ENCODE results near the gene TMEM217.
"Not testable (repeated sequence)": the region's sequence is repeated elsewhere in the genome, so short reads cannot be mapped to it uniquely, and the experiment has no call there.

TMEM217 gene

GRCh38 chr6:37209461-37210205, 48.3 kb downstream of the TMEM217 start:
- no peak for DNase-seq

- no peak for DNase-seq
Observed at GRCh38 chr6:37208793-37209192, 49.2 kb downstream of the TMEM217 start.

GRCh38 chr6:37207903-37208456, 50.0 kb downstream of the TMEM217 start:
- DNase-seq: peak; percentile 90

DNA sequence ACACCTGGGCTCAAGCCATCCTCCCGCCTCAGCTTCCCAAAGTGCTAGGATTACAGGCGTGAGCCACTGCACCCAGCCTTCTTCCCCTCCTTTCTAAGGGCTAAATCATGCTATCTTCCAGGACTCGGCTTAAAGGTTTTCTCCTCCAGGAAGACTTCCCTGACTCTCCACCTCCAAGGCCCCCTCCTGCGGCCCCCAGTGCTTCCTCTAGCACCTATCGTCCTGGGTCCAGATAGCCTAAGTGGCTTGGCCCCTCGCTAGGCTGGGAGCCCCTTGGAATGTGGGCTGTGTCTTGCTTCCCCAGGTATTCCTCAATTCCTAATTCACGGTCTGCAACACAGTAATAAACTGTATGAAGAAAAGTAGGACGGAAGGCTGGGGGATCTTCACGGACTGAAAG, 51.3 kb downstream of the TMEM217 start:
- DNase-seq: no peak

DNA sequence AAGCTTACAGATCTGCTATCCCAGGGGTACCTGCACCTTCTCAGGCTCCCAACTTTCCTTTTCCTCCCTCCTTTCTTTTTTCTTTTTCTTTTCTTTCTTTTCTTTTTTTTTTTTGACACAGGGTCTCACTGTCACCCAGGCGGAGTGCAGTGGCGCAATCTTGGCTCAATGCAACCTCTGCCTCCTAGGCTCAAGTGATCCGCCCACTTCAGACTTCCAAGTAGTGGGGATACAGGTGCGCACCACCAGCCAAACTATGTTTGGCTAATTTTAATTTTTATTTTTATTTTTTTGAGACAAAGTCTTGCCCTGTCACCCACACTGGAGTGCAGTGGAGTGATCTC, 52.0 kb downstream of the TMEM217 start:
- DNase-seq: no peak

DNA sequence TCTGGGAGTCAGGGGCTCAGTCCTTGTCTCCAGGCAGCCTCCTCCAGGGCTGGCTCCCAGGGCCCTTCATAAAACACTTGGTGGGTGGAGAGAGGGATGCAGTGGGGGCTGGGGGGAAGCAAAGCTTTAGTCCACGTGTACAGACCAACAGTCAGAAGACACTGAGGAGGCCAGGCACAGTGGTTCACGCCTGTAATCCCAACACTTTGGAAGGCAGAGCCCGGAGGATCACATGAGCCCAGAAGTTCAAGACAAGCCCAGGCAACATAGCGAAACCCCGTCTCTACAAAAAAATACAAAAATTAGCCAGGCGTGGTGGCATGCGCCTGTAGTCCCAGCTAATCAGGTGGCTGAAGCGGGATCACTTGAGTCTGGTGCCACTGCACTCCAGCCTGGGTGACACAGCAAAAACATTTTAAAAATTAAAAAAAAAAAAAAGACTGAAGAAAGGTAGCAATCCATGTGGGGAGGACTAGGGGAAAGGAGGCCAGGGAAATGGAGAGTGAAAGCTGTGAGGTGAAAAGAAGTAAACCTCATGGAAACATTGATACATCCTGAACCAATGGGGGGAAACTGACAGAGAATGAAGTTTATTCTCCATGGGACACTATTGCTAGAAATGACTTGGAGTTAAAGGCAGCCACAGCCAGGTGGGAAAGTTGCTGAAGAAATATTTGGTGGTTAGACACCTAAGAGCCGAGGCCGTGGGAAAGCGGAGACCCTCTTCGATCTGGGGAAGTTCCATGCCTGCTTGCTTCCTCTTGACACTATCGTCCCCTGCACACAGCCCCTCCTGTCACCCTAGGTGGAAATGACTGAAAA, 52.6 kb downstream of the TMEM217 start:
- DNase-seq: no peak

- DNase-seq: no peak
Observed at GRCh38 chr6:37204014-37204751, 53.8 kb downstream of the TMEM217 start.

DNA sequence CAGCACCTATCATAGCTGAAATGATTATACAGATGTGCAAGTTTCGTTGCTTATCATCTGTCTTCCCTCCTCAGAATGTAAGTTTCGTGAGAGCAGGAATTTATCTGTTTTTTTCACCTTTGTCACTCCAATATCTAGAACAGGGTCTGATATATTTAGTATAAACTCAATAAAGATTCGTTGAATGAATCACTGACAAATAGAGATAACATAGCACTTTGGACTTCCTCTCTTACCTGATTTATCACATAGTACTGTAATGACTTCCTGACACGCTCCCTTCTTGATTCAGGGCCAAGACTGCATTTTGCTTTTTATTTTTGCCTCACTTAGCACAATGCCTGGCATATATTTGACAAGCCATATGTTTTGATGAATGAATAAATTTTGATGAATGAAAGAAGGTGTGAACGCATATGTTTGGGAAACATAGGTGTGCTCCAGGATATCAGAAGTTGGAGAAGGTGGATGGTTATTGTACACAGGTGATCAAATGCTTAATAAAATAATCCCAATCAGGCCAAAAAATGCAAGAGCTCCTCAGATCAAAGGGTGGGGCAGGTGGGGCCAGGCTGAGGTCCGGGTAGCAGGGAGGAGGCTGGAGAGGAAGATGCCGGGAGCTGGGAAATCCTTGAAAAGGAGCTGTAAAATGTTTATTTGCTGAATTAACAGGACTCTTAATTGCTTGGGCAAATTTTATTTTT, 55.0 kb downstream of the TMEM217 start:
- no peak for DNase-seq

DNA sequence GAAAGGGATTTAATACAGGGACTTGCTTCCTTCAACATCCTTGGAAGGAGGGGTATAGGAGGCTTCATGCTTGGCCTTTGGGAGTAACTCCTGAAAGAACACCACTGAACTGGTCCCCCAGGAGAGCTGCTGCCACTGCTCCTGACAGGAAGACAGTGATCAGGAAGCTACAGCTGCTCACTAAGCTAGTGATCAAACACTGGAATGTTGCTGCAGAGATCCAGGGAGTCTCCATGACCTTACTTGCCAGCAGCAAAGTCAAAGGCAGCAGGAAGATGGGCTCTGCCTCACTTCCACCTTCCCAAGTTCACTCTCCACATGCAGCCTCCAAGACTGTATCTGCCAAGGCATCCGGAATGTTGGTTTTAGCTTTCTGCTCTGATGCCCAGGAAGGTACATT, 56.2 kb downstream of the TMEM217 start:
- DNase-seq: no peak

- DNase-seq: no peak
Observed at GRCh38 chr6:37200085-37200484, 57.9 kb downstream of the TMEM217 start.

DNA sequence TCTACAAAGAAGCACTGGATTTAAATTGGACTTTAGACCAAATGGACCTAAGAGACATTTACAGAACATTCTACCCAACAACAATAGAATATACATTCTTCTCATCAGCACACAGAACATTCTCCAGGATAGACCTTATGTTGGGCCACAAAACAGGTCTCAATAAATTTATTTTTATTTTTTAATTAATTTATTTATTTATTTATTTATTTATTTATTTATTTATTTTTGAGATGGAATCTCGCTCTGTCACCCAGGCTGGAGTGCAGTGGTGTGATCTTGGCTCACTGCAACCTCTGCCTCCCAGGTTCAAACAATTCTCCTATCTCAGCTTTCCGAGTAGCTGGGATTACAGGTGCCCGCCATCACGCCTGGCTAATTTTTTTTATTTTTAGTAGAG, 61.5 kb downstream of the TMEM217 start:
- not testable (repeated sequence) for DNase-seq

DNA sequence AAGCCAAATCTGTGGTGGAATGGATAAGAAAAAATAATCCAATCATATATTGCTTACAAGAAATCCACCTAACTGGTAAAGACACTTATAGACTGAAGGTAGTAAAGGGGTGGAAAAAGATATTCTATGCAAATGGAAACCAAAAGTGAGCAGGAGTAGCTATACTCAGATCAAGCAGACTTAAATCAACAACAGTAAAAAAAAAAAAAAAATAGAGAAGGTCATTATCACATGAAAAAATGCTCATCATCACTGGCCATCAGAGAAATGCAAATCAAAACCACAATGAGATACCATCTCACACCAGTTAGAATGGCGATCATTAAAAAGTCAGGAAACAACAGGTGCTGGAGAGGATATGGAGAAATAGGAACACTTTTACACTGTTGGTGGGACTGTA, 63.1 kb downstream of the TMEM217 start:
- not testable (repeated sequence) for DNase-seq

- DNase-seq: no peak
Observed at GRCh38 chr6:37192666-37193065, 65.3 kb downstream of the TMEM217 start.

DNA sequence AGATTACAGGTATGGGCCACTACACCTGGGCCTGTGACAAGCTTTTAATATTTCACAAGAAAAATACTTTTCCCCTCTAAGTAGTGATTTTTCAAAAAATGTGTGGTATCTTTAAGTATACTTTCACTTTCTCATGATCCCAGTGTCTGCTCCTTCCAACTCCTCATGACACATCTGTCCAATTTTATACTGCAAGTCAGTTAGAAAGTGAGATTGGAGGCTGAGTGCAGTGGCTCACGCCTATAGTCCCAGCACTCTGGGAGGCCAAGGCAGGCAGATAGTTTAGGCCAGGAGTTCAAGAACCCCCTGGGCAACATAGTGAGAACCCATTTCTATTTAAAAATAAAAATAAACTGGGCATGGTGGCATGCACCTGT, 67.8 kb downstream of the TMEM217 start:
- no peak for DNase-seq

DNA sequence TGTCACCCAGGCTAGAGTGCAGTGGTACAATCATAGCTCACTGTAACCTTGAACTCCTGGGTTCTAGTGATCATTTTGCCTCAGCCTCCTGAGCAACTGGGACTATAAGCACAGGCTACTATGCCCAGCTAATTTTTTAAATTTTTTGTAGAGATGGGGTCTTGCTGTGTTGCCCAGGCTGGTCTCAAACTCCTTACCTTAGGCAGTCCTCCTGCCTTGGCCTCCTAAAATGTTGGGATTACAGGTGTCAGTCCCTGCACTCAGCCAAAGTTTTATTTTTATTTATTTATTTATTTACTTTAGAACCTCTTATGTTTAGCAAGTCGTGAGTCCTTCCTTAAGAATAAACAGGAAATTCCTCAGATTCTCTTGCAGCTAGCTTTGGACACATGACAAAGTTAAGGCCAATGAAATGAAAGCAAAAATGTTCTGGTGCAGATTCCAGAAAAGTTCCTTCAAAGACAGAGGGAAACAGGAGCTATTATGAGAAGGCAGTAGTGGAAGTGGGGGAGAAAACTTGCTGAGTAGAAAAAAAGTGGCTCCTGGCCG, 68.9 kb downstream of the TMEM217 start:
- DNase-seq: no peak

GRCh38 chr6:37187321-37188022, 70.5 kb downstream of the TMEM217 start:
- DNase-seq: no peak

DNA sequence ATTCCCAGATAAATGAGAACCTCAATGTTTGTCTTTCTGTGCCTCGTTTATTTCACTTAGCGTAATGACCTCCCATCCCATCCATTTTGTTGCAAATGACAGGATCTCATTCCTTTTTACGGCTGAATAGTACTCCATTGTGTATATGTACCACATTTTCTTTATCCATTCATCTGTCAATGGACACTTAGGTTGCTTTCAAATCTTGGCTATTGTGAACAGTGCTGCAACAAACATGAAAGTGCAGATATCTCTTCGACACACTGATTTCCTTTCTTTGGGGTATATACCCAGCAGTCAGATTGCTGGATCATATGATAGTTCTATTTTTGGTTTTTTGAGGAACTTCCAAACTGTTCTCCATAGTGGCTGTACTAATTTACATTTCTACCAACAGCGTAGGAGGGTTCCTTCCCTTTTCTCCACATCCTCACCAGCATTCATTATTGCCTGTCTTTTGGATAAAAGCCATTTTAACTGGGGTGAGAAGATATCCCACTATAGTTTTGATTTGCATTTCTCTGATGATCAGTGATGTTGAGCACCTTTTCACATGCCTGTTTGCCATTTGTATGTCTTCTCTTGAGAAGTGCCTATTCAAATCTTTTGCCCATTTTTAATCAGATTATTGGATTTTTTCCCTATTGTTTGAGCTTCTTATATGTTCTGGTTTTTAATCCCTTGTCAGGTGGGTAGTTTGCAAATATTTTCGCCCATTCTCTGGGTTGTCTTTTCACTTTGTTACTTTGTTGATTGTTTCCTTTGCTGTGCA, 71.8 kb downstream of the TMEM217 start:
- not testable (repeated sequence) for DNase-seq

GRCh38 chr6:37182736-37183590, 75.0 kb downstream of the TMEM217 start:
- no peak for DNase-seq

GRCh38 chr6:37180610-37181009, 77.3 kb downstream of the TMEM217 start:
- DNase-seq: not testable (repeated sequence)

GRCh38 chr6:37180075-37180474, 77.9 kb downstream of the TMEM217 start:
- DNase-seq: no peak

Measured in NCI-H82 (cell line).